RWPE2 (cell line): Measurements from ENCODE around the gene CHN2.

ENCODE experiments used
- ATAC-seq: fragments of 200-7000 bp; cut with Tn5 transposase; 3 replicates; pipeline ENCODE4 v1.9.1; 2021; ENCODE audit warnings: low read depth
- DNase-seq: peaks from one replicate; pipeline ENCODE4 v3.0.0-alpha.2; 2020; ENCODE audit warnings: low spot score
- H3K27ac ChIP-seq: fragments of 450-650 bp; 2 replicates; pipeline ENCODE4 v1.5.1; 2017; ENCODE audit warnings: mild to moderate bottlenecking; ENCODE audit not compliant: poor library complexity, severe bottlenecking
- H3K27me3 ChIP-seq: fragments of 250-450 bp; sonication (Bioruptor Pico); 2 replicates; pipeline ENCODE4 v1.5.1; 2021; ENCODE audit warnings: mild to moderate bottlenecking, moderate library complexity; ENCODE audit not compliant: insufficient read depth, poor library complexity, severe bottlenecking
- H3K36me3 ChIP-seq: fragments of 250-450 bp; sonication (Bioruptor Pico); 2 replicates; pipeline ENCODE4 v1.5.1; 2020; ENCODE audit warnings: low read depth, mild to moderate bottlenecking, moderate library complexity
- H3K4me1 ChIP-seq: fragments of 250-450 bp; sonication (Bioruptor Pico); 2 replicates; pipeline ENCODE4 v1.5.1; 2021; ENCODE audit warnings: mild to moderate bottlenecking, moderate library complexity; ENCODE audit not compliant: insufficient read depth, poor library complexity, severe bottlenecking
- H3K4me3 ChIP-seq: fragments of 250-450 bp; sonication (Bioruptor Pico); 2 replicates; pipeline ENCODE4 v1.5.1; 2021; ENCODE audit warnings: mild to moderate bottlenecking, moderate library complexity; ENCODE audit not compliant: severe bottlenecking
- H3K9me3 ChIP-seq: fragments of 250-450 bp; sonication (Bioruptor Pico); 2 replicates; pipeline ENCODE4 v1.5.1; 2021; ENCODE audit warnings: mild to moderate bottlenecking, moderate library complexity; ENCODE audit not compliant: severe bottlenecking
- CTCF ChIP-seq: fragments of 450-650 bp; IDR thresholded peaks from one replicate; pipeline ENCODE4 v1.5.1; 2017; ENCODE audit warnings: mild to moderate bottlenecking, moderate library complexity; ENCODE audit not compliant: poor library complexity, severe bottlenecking

CHN2 gene

DNA sequence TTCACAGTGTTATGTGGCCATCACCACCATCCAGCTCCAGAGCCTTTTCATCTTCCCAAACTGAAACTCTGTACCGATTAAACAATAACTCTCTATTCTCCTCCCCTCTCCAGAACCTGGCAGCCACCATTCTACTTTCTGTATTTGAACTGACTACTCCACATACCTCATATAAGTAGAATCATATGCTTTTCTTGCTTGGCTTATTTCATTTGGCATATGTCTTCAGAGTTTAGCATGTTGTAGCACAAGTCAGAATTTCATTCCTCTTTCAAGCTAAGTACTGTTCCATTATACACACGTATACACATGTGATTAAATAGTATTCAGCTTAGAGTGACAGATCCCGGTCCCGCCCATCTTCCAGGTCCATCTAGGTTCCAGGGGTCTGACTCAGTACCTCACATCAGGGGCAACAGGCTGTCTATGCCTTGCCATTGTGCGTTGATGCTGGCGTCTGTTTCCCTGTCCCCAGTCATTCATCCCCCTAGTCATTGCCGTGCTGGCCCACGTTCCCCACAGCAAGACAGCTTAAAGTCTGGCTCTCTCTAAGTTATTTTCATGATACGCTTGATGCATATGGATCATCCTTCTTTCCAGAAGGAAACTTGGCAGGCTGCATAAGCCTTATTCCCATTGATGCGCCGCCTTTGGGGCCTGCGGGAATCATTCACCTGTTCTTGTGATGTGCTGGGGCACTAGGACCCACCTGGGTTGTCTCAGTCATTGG, 108.3 kb downstream of the CHN2 start:
- H3K27ac ChIP-seq = no peak overlapping the region
- H3K36me3 ChIP-seq = no peaks in the 10 kb centered on the region
- ATAC-seq = no peak
- no peaks in the 10 kb centered on the region for H3K9me3 ChIP-seq
- H3K27me3 ChIP-seq = no peaks in the 10 kb centered on the region
- TF ChIP-seq CTCF = no peak
- no peak for DNase-seq
- H3K4me3 ChIP-seq = no peak overlapping the region
- H3K4me1 ChIP-seq = peaks cover 35% of the 10 kb centered on the region

DNA sequence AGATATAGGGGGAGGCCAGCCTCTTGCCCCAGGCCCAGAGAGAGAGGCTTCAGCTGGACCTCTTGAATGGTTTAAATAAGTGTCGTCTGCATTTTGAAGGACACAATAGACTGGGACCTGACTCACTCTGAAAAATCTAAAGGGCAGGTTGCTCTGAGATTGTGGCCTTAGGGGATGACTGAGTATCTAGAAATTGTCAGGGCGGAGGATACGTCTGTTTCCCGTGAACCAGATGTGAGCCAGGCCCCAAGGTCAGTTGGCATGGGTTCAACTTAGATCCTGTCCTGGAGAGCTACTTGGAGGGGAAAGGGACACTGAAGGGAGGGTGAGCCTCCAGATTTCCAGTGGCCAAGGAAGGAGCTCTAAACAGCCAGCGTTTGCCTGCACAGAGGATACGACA, 110.2 kb downstream of the CHN2 start:
- ATAC-seq (0 out of 3 replicates have a peak, but pooled peaks have one; percentile 28), DNase-seq (no peak)
- no peaks in the 10 kb centered on the region for H3K27me3 ChIP-seq
- H3K4me3 ChIP-seq = no peak overlapping the region
- peaks cover 37% of the 10 kb centered on the region for H3K4me1 ChIP-seq
- H3K27ac ChIP-seq = peak overlapping the region; percentile 4
- no peaks in the 10 kb centered on the region for H3K36me3 ChIP-seq
- no peak for TF ChIP-seq CTCF
- no peaks in the 10 kb centered on the region for H3K9me3 ChIP-seq

GRCh38 chr7:29306319-29306991, 111.9 kb downstream of the CHN2 start:
- no peaks in the 10 kb centered on the region for H3K27me3 ChIP-seq
- H3K4me3 ChIP-seq = no peak overlapping the region
- no peaks in the 10 kb centered on the region for H3K36me3 ChIP-seq
- H3K4me1 ChIP-seq = peaks cover 22% of the 10 kb centered on the region
- TF ChIP-seq CTCF = no peak
- ATAC-seq (no peak), DNase-seq (no peak)
- no peak overlapping the region for H3K27ac ChIP-seq
- H3K9me3 ChIP-seq = no peaks in the 10 kb centered on the region

- Histone ChIP-seq H3K4me3 (no peak overlapping the region), H3K36me3 (no peaks in the 10 kb centered on the region), H3K27me3 (no peaks in the 10 kb centered on the region), H3K4me1 (peaks cover 22% of the 10 kb centered on the region), H3K9me3 (no peaks in the 10 kb centered on the region), H3K27ac (no peak overlapping the region)
- DNase-seq = no peak
- no peak for TF ChIP-seq CTCF
- no peak for ATAC-seq
Measured at GRCh38 chr7:29308424-29308823, 113.8 kb downstream of the CHN2 start.
